ENCODE data around the gene IMMP2L. TPM values are rescaled to one million over a fixed set of nuclear protein-coding genes. Genes with fewer than 3 reads are reported as not detected.

The IMMP2L gene
- total and polyA plus RNA-seq, 7 donors: 9.3 to 43.0 (median 19.2) TPM

GRCh38 chr7:111138586-111138985 is 423.7 kb downstream of the IMMP2L start:
- DNase-seq (no peak), ATAC-seq (no peak)
- Histone ChIP-seq H3K27ac (no peak overlapping the region), H3K27me3 (ENCODE audit: insufficient read depth in 3 of 3, low read length in 2 of 3) (no peaks in the 10 kb centered on the region), H3K9me3 (no peaks in the 10 kb centered on the region), H3K4me3 (no peak overlapping the region), H3K36me3 (ENCODE audit: insufficient read depth in 1 of 2, low read depth in 1 of 2) (no peaks in the 10 kb centered on the region), H3K4me1 (peaks cover 10% of the 10 kb centered on the region)
- intact Hi-C loops (cut with DNase I): no loop called here
- no peak for TF ChIP-seq CTCF (IDR thresholded peaks at IDR 0.05)

- Histone ChIP-seq H3K4me3 (no peak overlapping the region), H3K27me3 (ENCODE audit: insufficient read depth in 3 of 3, low read length in 2 of 3) (no peaks in the 10 kb centered on the region), H3K27ac (no peak overlapping the region), H3K36me3 (ENCODE audit: insufficient read depth in 1 of 2, low read depth in 1 of 2) (no peaks in the 10 kb centered on the region), H3K4me1 (peaks cover 10% of the 10 kb centered on the region), H3K9me3 (no peaks in the 10 kb centered on the region)
- peak; percentile 17 to 36 for DNase-seq
- no peak for TF ChIP-seq CTCF (IDR thresholded peaks at IDR 0.05)
- WGBS, 3 donors: 22 to 35% (median 23%) methylated on average over 2 of the region's 2 CpGs
- intact Hi-C loops (cut with DNase I): no loop called here
- no peak for ATAC-seq
Observed at GRCh38 chr7:111138193-111138569, 424.1 kb downstream of the IMMP2L start.

- H3K4me1 ChIP-seq: peaks cover 10% of the 10 kb centered on the region
- DNase-seq (no peak), ATAC-seq (no peak)
- H3K36me3 ChIP-seq (ENCODE audit: insufficient read depth in 1 of 2, low read depth in 1 of 2): no peaks in the 10 kb centered on the region
- WGBS, 3 donors: 73 to 83% (median 74%) methylated on average over 4 of the region's 4 CpGs
- intact Hi-C loops (cut with DNase I): no loop called here
- TF ChIP-seq CTCF (IDR thresholded peaks at IDR 0.05): no peak
- no peak overlapping the region for H3K27ac ChIP-seq
- no peak overlapping the region for H3K4me3 ChIP-seq
- no peaks in the 10 kb centered on the region for H3K9me3 ChIP-seq
- no peaks in the 10 kb centered on the region for H3K27me3 ChIP-seq (ENCODE audit: insufficient read depth in 3 of 3, low read length in 2 of 3)
Observed at GRCh38 chr7:111137296-111138192, 424.7 kb downstream of the IMMP2L start.

GRCh38 chr7:111132833-111133232 is 429.5 kb downstream of the IMMP2L start:
- DNase-seq (no peak), ATAC-seq (no peak)
- Histone ChIP-seq H3K27me3 (ENCODE audit: insufficient read depth in 3 of 3, low read length in 2 of 3) (no peaks in the 10 kb centered on the region), H3K36me3 (ENCODE audit: insufficient read depth in 1 of 2, low read depth in 1 of 2) (no peaks in the 10 kb centered on the region), H3K4me3 (no peak overlapping the region), H3K27ac (no peak overlapping the region), H3K9me3 (no peaks in the 10 kb centered on the region), H3K4me1 (no peaks in the 10 kb centered on the region)
- 80 to 88% (median 80%) methylated on average over 1 of the region's 1 CpG for WGBS, 3 donors
- intact Hi-C loops (cut with DNase I): no loop called here
- no peak for TF ChIP-seq CTCF (IDR thresholded peaks at IDR 0.05)

GRCh38 chr7:111129435-111129834 is 432.9 kb downstream of the IMMP2L start:
- Histone ChIP-seq H3K27ac (no peak overlapping the region), H3K27me3 (ENCODE audit: insufficient read depth in 3 of 3, low read length in 2 of 3) (no peaks in the 10 kb centered on the region), H3K9me3 (no peaks in the 10 kb centered on the region), H3K36me3 (ENCODE audit: insufficient read depth in 1 of 2, low read depth in 1 of 2) (no peaks in the 10 kb centered on the region), H3K4me1 (no peaks in the 10 kb centered on the region), H3K4me3 (no peak overlapping the region)
- no peak for TF ChIP-seq CTCF (IDR thresholded peaks at IDR 0.05)
- intact Hi-C loops (cut with DNase I): no loop called here
- WGBS, 3 donors: 89 to 95% (median 92%) methylated on average over 4 of the region's 4 CpGs
- ATAC-seq (no peak), DNase-seq (no peak)

Data from psoas muscle (tissue), 8 donors.